ENCODE data around the gene CACNA1G. TPM values are rescaled to one million over a fixed set of nuclear protein-coding genes. Genes with fewer than 3 reads are reported as not detected.

CACNA1G gene
- total and polyA plus RNA-seq, 9 of the 15 experiments (the other 6 are each of a cell fraction or from before 2014, with no cell fraction given), result 0.01 TPM; not detected in 8

DNA sequence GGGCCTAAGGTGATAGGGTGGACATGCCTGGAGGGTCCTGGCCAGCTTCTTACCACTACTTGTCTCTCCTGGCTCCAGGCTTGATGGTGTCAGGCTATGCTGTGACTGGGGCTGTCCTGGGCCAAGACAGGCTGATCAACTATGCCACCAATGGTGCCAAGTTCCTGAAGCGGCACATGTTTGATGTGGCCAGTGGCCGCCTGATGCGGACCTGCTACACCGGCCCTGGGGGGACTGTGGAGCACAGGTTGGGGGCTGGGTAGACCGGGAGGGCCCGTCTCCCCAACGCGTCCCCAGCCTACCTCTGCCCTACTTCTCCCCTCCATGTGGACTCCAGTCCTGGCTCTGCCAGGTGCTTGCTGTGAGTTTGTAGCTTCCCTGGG is 9.1 kb upstream of the CACNA1G start (continued):
- TF ChIP-seq CUX1 (CRISPR knock-in tag; IDR thresholded peaks at IDR 0.05) (no peak), ARHGAP35 (IDR thresholded peaks at IDR 0.05; ENCODE audit: partially characterized antibody) (no peak), ZNF263 (CRISPR knock-in tag; IDR thresholded peaks at IDR 0.05; ENCODE audit: borderline replicate concordance) (no peak), TCFL5 (CRISPR knock-in tag; conservative IDR thresholded peaks at IDR 0.05) (no peak), SAFB2 (IDR thresholded peaks at IDR 0.05; ENCODE audit: borderline replicate concordance, low read depth, low read length, severe bottlenecking) (no peak)
